Body of pancreas (tissue), 4 donors: ENCODE measurements around the gene BOD1L1. TPM values are rescaled to one million over a fixed set of nuclear protein-coding genes. Genes with fewer than 3 reads are reported as not detected.
A peak's percentile ranks its signal among the peaks of the same experiment; 100 is the strongest.

Source experiments
- ATAC-seq: fragments of 150-250 bp; one replicate; pipeline ENCODE4 v1.9.1; 2016
- DNase-seq, 4 donors: peaks; one replicate each; pipeline ENCODE4 v3.0.0-alpha.2; 2019
- H3K27ac ChIP-seq, 4 donors: fragments of 200-600 bp; sonication (generic); 1 replicate in 3 of 4; 2 replicates in 1 of 4; pipeline versions ENCODE4 v1.5.1 to v1.6.1; 2016 to 2019; ENCODE audit warnings: mild to moderate bottlenecking in 1 of 4, mixed read lengths in 1 of 4, moderate library complexity in 1 of 4
- H3K27me3 ChIP-seq, 2 donors: fragments of 200-600 bp; sonication (generic); one replicate each; pipeline ENCODE4 v1.6.0; 2016; ENCODE audit warnings: mild to moderate bottlenecking in 1 of 2
- H3K36me3 ChIP-seq, 2 donors: fragments of 200-600 bp; sonication (generic); replicated peaks in 1 of 2; 2 replicates each; pipeline ENCODE4 v1.5.1; 2016; ENCODE audit warnings: low read depth in 2 of 2; ENCODE audit not compliant: insufficient read depth in 1 of 2
- H3K4me1 ChIP-seq: fragments of 200-600 bp; sonication (generic); one replicate; pipeline ENCODE4 v1.6.0; 2016
- H3K4me3 ChIP-seq, 2 donors: fragments of 200-600 bp; sonication (generic); 1 replicate in 1 of 2; 2 replicates in 1 of 2; pipeline ENCODE4 v1.5.1; 2016 to 2019
- H3K9me3 ChIP-seq, 3 donors: fragments of 200-600 bp; sonication (generic); 1 replicate in 2 of 3; 2 replicates in 1 of 3; pipeline ENCODE4 v1.5.1; 2016
- POLR2A ChIP-seq, 3 donors: fragments of 450-650 bp; IDR thresholded peaks; one replicate each; pipeline ENCODE4 v1.6.1; 2016; ENCODE audit warnings: antibody characterized with exemption in 3 of 3, mild to moderate bottlenecking in 2 of 3
- WGBS, 2 donors: methylation state at CpG; one replicate each; pipeline ENCODE4 v1.1.5; 2017; 5-methylcytosine and 5-hydroxymethylcytosine counted together
- intact Hi-C: fragments of 100-400 bp; cut with DNase I; formaldehyde crosslinking; loops from one replicate; pipeline ENCODE4 v1.15.1; 2023
- total RNA-seq, 2 donors: library from RNA; depleted of rRNA; stranded (reverse); fragments of >200 nt; gene quantifications; one replicate each; pipeline ENCODE4 v1.1.0, GENCODE V29; 2016
- TF ChIP-seq, protein P1 (sequence below), 7 experiments: fragments of 450-650 bp in 4 of 7; fragments of 200-600 bp in 3 of 7; sonication (generic) in 3 of 7; IDR thresholded peaks; one replicate each; pipeline ENCODE4 v1.5.1; 2016 to 2019; ENCODE audit warnings: antibody characterized with exemption in 7 of 7

The BOD1L1 gene
- total RNA-seq, 2 donors from 2014 or later = 28.5 to 31.0 TPM

GRCh38 chr4:13558881-13559280 is 68.6 kb downstream of the BOD1L1 start:
- TF ChIP-seq POLR2A (IDR thresholded peaks at IDR 0.05) = no peak
- TF ChIP-seq, protein P1, sequence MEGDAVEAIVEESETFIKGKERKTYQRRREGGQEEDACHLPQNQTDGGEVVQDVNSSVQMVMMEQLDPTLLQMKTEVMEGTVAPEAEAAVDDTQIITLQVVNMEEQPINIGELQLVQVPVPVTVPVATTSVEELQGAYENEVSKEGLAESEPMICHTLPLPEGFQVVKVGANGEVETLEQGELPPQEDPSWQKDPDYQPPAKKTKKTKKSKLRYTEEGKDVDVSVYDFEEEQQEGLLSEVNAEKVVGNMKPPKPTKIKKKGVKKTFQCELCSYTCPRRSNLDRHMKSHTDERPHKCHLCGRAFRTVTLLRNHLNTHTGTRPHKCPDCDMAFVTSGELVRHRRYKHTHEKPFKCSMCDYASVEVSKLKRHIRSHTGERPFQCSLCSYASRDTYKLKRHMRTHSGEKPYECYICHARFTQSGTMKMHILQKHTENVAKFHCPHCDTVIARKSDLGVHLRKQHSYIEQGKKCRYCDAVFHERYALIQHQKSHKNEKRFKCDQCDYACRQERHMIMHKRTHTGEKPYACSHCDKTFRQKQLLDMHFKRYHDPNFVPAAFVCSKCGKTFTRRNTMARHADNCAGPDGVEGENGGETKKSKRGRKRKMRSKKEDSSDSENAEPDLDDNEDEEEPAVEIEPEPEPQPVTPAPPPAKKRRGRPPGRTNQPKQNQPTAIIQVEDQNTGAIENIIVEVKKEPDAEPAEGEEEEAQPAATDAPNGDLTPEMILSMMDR (IDR thresholded peaks at IDR 0.05) = no peak
- Histone ChIP-seq H3K4me3 (no peak overlapping the region), H3K4me1 (no peaks in the 10 kb centered on the region), H3K27ac (no peak overlapping the region), H3K9me3 (no peaks in the 10 kb centered on the region), H3K27me3 (no peaks in the 10 kb centered on the region), H3K36me3 (no peaks in the 10 kb centered on the region)
- no peak for ATAC-seq
- 61 to 63% methylated on average over 1 of the region's 1 CpG for WGBS, 2 donors
- DNase-seq = no peak
- intact Hi-C loops = no loop called here

DNA sequence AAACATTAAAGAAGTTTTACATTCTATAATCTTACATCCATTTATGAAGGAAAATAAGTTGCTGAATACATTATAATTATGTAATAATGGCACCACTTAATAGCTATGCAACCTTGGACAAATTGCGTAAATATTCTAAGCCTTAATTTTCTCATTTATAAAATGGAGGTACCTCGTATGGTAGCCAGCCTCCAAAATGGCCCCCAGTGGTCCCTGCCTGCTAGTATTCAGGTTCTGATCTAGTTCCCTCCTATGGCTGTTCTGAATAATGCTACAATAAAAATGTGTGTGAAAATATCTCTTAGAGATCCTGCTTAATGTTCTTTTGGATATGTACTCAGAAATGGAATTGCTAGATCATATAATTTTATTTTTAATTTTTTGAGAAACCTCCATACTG is 72.2 kb downstream of the BOD1L1 start:
- Histone ChIP-seq H3K27me3 (peaks cover 0 to 1% of the 10 kb centered on the region in 2 donors), H3K4me1 (no peaks in the 10 kb centered on the region), H3K27ac (no peak overlapping the region), H3K36me3 (no peaks in the 10 kb centered on the region), H3K4me3 (no peak overlapping the region), H3K9me3 (no peaks in the 10 kb centered on the region)
- 67 to 69% methylated on average over 2 of the region's 2 CpGs for WGBS, 2 donors
- DNase-seq (no peak), ATAC-seq (no peak)
- TF ChIP-seq, protein P1 (IDR thresholded peaks at IDR 0.05) = no peak
- no peak for TF ChIP-seq POLR2A (IDR thresholded peaks at IDR 0.05)
- intact Hi-C loops = no loop called here

DNA sequence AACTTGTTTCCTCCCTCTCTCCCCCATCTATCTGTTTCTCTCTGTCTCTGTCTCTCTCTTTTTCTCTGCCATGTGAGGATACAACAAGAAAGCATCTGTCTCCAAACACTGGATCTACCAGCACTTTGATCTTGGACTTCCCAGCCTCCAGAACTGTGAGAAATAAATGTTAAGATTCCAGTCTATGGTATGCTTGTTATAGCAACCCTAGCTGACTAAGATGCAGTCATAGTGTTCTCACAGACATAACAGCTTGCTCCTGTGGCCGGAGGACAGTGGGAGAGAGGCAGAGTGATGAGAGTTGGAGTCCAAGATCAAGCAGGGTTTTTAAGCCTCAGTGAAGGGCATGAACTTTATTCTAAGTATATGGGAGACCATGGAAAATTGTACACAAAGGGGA is 74.4 kb downstream of the BOD1L1 start:
- no peak for DNase-seq
- 59 to 71% methylated on average over 1 of the region's 1 CpG for WGBS, 2 donors
- Histone ChIP-seq H3K4me3 (no peak overlapping the region), H3K36me3 (no peaks in the 10 kb centered on the region), H3K9me3 (no peaks in the 10 kb centered on the region), H3K4me1 (peaks cover 8% of the 10 kb centered on the region), H3K27me3 (peaks cover 0 to 21% of the 10 kb centered on the region in 2 donors), H3K27ac (no peak overlapping the region)
- TF ChIP-seq, protein P1 (IDR thresholded peaks at IDR 0.05) = no peak
- no peak for TF ChIP-seq POLR2A (IDR thresholded peaks at IDR 0.05)
- no peak for ATAC-seq
- intact Hi-C loops = no loop called here

DNA sequence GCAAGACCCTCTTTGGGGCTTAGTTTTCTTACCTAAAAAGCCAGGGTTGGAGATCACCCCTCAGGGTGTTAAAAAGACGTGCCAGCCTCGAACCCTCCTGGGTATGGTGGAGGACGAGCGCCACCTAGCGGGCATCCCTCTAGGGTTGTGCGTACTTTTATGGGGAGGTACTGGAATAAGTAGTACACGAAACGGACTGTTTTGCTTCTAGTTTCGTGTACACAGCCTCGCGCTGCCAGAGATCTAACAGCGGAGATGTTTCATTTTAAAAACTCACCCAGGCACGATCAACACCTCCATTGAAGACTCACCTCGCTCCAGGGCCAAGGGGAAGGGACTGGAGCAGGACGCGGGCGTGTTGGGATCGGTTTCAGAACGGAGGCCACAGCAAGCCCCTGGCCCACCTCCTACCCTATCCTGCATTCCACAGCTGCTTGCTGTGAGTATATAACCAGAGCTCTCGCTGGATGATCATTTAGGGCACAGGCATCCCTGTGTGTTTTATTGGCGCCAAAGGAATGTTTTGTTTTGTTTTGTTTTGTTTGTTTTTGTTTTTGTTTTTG is 78.5 kb downstream of the BOD1L1 start:
- ATAC-seq (peak; percentile 51), DNase-seq (peak; percentile 70 to 85 (median 78))
- intact Hi-C loops = loop anchor here (10.0 kb wide), 1 partner anchor 814 kb away; no protein-coding TSS in a partner anchor
- H3K27me3 ChIP-seq = peaks cover 3 to 48% of the 10 kb centered on the region in 2 donors
- H3K4me1 ChIP-seq = peaks cover 34% of the 10 kb centered on the region
- H3K4me3 ChIP-seq = no peak overlapping the region
- TF ChIP-seq POLR2A (IDR thresholded peaks at IDR 0.05) = no peak
- TF ChIP-seq, protein P1 (IDR thresholded peaks at IDR 0.05) = peak; percentile 59 to 83 (median 77)
- no peak overlapping the region for H3K27ac ChIP-seq
- WGBS, 2 donors = 2 to 5% methylated on average over 17 to 21 of the region's 21 CpGs
- H3K36me3 ChIP-seq = no peaks in the 10 kb centered on the region
- H3K9me3 ChIP-seq = no peaks in the 10 kb centered on the region
